GM18507 (cell line): Measurements from ENCODE around the gene ABCC2.
"Not testable (repeated sequence)": the region's sequence is repeated elsewhere in the genome, so short reads cannot be mapped to it uniquely, and the experiment has no call there.

Experiments
- DNase-seq: peaks from one replicate; pipeline ENCODE4 v3.0.0; 2011; ENCODE audit warnings: low read depth; ENCODE audit not compliant: insufficient read length; ENCODE audit errors: extremely low spot score
- FAIRE-seq: peaks from 2 replicates; lab custom pipeline; 2011; peaks lifted over from hg19 to GRCh38; lab: Jason Lieb, UNC

ABCC2 gene

DNA sequence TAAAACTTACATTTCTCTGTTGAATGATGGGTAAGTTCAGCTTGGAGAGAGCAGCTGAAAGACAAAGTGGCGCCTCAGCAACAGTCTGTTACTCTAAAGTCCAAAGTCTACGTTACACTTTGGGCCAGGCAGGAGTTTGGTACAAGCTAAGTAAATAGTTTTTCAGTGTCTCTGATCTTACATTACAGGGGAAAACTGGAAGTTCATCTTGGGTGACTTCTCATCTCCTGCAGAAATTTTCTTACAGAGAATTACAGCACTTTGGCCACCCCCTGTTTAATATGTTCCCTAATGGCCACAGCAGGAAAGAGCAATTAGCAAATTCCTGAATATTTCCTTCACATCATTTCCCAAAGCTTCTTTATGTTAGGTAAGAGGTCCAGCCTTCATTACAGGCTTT, 67.1 kb downstream of the ABCC2 start:
- DNase-seq, result no peak
- FAIRE-seq, result no peak

DNA sequence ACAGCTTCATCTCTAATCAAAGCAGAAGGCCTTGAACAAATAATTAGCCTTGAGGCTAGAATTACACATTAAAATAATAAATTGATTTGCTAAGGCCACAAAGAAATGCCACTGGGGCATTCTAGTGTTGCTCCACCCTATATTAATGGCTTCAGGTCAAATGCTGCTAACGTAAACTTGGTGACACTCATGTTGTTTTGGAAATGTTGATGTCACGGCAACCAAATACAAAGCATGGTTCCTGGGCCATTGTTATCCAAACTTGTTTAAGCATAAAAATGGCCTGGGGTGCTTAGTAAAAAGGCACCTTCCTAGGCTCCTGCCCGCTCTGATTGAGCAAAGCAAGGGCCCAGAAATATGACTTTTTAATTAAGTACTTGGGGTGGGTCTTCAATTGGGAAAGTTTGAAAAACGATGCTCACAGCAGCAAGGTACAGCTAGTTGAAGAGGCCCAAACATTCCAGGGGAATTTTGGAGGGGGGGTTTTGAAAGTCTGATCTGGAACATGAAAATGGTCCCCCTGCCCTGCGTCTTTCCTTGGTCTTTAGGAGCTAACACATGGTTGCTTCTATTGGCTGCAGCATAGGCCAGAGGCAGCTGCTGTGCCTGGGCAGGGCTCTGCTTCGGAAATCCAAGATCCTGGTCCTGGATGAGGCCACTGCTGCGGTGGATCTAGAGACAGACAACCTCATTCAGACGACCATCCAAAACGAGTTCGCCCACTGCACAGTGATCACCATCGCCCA, 67.8 kb downstream of the ABCC2 start:
- DNase-seq, result no peak
- FAIRE-seq, result no peak

GRCh38 chr10:99850767-99851340, 68.4 kb downstream of the ABCC2 start:
- no peak for FAIRE-seq
- no peak for DNase-seq

DNA sequence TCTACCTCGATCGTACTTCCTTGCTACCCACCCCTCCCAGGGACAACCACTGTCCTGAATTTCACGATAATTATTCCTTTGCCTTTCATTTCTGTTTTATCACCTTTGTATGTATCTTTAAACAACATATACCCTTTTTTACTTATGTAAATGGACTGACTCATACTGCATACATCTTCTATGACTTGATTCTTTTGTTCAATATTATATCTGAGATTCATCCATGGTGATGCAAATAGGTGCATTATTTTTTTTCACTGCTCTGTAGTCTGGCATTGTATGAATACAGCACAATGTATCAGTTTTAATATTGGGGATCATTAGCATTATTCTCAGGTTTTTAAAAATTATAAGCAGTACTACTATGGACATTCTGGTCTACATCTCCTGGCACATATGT, 69.4 kb downstream of the ABCC2 start:
- no peak for FAIRE-seq

DNA sequence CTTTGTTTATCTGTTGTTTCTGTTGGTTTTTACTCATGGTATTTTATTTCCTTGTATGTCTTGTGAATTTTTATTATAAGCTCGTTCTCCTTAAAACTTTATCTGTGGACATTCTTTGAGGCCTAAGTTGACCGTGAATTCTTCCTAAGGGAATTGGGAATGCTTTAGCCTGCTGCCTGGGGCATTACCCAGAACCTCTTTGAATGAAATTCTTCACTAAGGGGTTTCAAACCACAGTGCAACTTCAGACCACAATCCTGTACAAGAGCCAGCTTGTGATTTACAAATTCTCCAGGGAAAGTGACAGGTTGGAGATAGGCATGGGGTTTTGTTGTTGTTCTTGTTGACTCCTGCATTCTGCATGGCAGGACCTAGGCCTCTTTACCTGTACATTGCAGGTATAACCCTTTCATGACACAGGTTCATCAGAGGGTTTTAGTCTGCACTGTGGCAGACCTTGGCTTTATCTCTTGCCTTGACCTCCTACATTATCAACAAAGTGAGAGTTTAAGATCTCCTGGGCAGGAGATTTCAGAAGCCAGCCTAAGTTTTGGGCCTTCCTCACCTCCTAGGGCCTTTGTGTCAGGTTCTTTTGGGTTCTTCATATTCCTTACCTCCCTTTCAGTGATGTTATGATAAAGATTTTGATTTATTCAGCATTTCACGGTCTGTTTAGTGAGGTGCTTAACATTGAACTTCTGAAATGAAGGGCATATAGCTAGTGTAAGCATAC, 70.2 kb downstream of the ABCC2 start:
- FAIRE-seq (no peak), DNase-seq (no peak)

More for the DNA sequence above, 69.4 kb downstream of the ABCC2 start:
- no peak for DNase-seq

DNA sequence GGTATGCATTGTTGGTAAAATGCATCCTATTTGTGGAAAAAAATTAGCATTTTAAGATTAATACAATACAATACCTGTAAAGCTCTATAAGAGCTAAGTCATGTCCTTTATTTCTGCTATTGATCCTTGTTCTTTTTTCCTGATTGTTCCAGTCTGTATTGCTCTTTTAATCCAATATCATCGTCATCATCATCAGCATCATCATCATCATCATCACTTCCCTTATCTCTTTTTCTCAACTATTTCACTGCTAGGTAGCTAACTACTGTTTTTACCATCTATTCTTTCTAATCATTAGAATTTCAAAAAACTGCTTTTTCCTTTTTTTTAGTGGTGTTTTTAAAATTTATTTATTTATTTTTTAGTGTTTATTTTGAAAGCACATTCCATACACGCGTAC, 71.2 kb downstream of the ABCC2 start:
- FAIRE-seq (no peak), DNase-seq (no peak)

DNA sequence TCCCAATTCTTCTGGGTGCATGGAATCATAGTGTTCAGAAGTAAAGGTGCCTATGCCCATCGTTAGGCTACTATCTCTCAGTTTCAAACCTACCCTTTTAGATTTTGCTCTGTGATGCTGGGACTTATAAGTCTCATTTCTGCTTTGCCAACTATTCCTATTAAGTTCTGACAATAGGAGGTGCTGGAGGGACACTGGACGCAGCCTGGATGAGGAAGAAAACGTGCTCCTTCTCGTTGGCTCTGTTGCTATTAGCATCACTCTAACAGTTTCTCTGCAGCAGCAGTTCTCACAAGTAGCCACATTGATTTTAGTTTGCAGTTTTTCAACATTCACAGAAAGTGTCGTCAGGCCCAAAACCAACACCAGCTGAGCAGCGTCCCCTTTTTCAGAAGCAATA, 72.4 kb downstream of the ABCC2 start:
- FAIRE-seq (no peak), DNase-seq (no peak)

DNA sequence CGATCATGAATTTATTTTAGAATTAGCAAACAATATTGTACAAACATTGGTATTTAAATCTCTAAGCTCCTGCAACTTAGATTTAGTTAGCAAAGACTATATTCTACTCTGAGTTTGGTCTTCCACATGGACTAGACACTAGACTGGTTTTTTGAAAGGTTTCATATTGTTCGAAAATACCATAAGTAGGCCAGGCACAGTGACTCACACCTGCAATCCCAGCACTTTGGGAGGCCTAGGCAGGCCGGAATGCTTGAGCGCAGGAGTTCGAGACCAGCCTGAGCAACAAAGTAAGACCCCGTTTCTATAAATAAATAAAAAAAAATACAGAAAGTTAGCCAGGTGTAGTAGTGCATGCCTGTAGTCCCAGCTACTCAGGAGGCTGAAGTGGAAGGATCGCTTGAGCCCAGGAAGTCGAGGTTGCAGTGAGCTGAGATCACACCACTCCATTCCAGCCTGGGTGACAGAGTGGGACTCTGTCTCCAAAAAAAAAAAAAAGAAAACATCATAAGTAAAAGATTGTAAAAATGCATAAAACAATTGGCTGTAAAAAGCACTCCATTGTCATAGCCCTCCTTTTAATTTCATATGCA, 73.1 kb downstream of the ABCC2 start:
- FAIRE-seq, result no peak
- no peak for DNase-seq

DNA sequence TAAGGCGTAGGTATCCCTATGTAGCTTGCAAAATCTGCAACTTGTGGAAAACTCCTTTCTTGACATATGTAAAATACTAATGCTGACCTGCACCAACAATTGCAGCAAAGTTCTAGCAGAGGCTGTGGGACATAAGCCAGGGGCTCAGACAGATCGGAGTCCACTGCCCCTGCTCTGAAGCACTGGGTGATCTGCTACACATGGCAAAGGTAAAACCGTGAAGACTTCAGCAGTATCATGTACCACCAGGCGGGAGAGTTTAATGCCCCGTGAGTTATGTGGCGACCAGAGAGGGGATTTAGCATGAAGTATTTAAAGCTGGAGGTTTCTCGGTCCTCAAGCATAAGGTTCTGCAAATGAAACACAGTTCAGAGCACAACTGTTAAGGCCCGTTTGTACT, 76.4 kb downstream of the ABCC2 start:
- FAIRE-seq (no peak), DNase-seq (no peak)

- FAIRE-seq (no peak), DNase-seq (no peak)
These were observed 77.1 kb downstream of the ABCC2 start for GRCh38 chr10:99859585-99859984.

DNA sequence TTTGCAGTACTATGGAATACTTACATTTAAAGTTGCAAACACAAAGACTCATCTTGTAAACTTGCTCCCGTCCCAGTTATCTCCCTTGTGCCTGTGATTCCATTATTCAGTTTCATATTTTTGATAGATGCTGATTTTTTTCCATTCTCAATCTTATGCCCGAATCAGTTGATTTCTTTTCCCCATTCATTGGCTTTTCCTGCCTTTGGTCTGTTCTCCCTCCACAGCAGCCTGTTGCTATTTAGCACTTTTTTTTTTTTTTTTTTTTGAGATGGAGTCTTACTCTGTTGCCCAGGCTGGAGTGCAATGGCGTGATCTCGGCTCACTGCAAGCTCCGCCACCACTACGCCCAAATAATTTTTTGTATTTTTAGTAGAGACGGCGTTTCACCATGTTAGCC, 78.0 kb downstream of the ABCC2 start:
- FAIRE-seq (no peak), DNase-seq (no peak)

GRCh38 chr10:99863535-99864240, 81.2 kb downstream of the ABCC2 start:
- FAIRE-seq, result not testable (repeated sequence)

GRCh38 chr10:99867250-99867649, 84.8 kb downstream of the ABCC2 start:
- FAIRE-seq, DNase-seq: not testable (repeated sequence)

More at GRCh38 chr10:99863535-99864240, 81.2 kb downstream of the ABCC2 start:
- DNase-seq, result not testable (repeated sequence)

DNA sequence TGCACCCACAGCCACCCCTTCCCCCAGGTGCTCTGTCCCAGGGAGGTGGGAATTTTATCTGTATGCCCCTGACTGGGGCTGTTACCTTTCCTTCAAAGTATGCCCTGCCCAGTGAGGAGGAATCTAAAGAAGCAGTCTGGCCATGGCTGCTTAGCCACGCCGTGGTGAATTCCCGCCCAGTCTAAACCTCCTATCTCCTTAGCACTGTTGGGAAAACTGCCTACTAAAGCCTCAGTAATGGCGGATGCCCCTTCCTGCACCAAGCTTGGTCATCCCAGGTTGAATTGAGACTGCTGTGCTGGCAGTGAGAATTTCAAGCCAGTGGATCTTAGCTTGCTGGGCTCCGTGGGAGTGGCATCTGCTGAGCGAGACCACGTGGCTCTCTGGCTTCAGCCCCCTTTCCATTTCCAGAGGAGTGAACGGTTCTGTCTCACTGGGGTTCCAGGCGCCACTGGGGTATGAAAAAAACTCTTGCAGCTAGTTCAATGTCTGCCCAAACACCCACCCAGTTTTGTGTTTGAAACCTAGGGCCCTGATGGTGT, 87.2 kb downstream of the ABCC2 start:
- FAIRE-seq (no peak), DNase-seq (no peak)

GRCh38 chr10:99870123-99870730, 87.8 kb downstream of the ABCC2 start:
- DNase-seq (no peak), FAIRE-seq (no peak)

GRCh38 chr10:99872367-99873162, 90.1 kb downstream of the ABCC2 start:
- FAIRE-seq (no peak), DNase-seq (no peak)

DNA sequence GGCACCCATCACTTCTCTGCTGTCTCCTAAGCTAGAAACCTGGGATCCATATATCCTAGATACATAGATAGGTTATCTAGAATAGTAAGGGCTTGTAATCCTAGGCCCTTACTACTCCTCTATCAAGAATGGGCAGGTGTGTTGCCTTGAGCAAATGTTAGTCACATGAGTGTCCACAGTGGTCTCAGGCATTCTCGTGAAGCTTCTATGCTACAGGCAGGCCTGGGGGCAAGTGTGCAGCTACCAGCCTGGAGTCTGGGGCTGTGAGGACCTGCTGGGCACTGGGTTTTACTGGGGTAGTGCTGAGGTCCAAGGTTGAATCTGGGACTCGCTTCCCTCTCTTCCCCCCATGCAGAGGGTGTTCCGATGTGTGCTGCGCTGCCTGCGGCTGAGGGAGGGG, 91.4 kb downstream of the ABCC2 start:
- FAIRE-seq, result no peak
- no peak for DNase-seq

DNA sequence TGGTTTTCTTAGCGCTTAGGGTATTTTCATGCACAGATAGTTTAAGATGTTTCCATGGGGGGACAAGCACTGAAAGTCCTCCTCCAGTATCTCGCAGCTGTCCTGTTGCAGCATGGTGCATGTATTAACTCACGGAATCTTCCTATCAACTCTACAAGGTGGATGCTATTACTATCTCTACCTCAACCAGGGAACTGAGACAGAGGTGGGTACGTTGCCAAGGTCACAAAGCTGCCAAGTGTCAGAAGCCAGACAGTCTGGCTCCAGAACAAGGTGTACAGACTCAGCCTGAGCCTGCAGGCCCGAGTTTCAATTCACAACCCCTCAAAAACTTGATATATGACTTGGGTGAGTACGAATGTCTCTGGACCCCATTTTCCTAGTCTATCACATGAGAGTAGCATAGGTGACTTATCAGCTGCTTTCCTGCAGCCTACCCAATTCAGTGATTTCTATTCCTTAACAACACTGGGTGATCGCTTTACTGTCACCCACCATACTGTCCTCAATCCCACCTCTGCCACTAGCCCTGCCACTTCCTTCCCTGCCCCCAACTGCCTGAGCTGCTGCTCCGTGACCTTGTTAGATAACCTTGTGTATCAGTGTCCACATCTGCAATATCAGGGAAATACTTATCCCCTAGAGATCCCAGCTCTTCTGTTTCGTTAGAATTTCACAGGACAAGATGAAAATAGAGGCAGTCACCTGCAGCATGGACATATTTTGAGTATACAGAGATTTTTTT, 92.1 kb downstream of the ABCC2 start:
- DNase-seq, result no peak
- FAIRE-seq, result no peak
